Glomerular endothelial cell (primary cell): ENCODE data around the gene HERPUD1. TPM values are rescaled to one million over a fixed set of nuclear protein-coding genes. Genes with fewer than 3 reads are reported as not detected.

Experiments used
- DNase-seq: peaks from one replicate; pipeline ENCODE4 v3.0.0-alpha.2; 2011; ENCODE audit warnings: low read depth, low spot score; ENCODE audit errors: extremely low read depth
- total RNA-seq: library from RNA; depleted of rRNA; stranded (reverse); fragments of >200 nt; gene quantifications from 2 replicates; pipeline ENCODE4 v1.2.3, GENCODE V29; 2015

The HERPUD1 gene
- total RNA-seq, 1 donor from 2014 or later = 83.3 TPM

DNA sequence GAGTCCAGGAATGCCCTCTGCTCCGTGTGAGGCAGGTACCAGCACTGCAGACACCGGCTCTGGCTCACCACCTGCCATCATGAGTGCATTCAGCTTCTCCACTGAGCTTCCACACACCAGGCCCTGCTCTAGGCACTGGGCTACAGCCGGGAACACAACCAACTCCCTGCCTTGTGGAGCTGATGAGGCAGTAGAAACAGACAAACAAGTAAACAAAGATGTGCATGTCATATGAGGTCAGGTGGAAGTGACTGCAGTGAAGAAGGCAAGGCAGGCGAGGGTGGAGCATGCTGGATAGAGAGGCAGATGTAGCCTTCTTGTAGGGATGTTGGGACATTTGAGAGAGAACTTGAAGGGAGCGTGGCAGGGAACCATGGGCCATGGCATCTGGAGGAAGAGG, 62.4 kb downstream of the HERPUD1 start:
- no peak for DNase-seq

Other genes starting within 250 kb of the HERPUD1 start
- 2.2 and 6.9 TPM in 2 replicates for gene MT1X, start 249.7 kb upstream of the HERPUD1 start, total RNA-seq
- 55.6 and 57.0 TPM in 2 replicates for gene NUP93, start 202.0 kb upstream of the HERPUD1 start, total RNA-seq
- gene SLC12A3, start 66.9 kb upstream of the HERPUD1 start, total RNA-seq = not detected in 2 replicates
- gene CETP, start 29.8 kb downstream of the HERPUD1 start, total RNA-seq = 18.5 and 27.1 TPM in 2 replicates
- 10.9 and 33.2 TPM in 2 replicates for gene NLRC5, start 57.4 kb downstream of the HERPUD1 start, total RNA-seq
- 78.4 and 81.0 TPM in 2 replicates for gene CPNE2, start 160.4 kb downstream of the HERPUD1 start, total RNA-seq